CD4-positive, alpha-beta T cell treated with Interleukin-15 for 1 hour (primary cell): Measurements from ENCODE around the gene FNDC1.

Experiments
- DNase-seq: peaks from one replicate; pipeline ENCODE4 v3.0.0-alpha.2; 2020

The FNDC1 gene

GRCh38 chr6:159212525-159213280 is 43.5 kb downstream of the FNDC1 start:
- no peak for DNase-seq

- DNase-seq, result no peak
These were observed 44.2 kb downstream of the FNDC1 start for GRCh38 chr6:159213405-159213804.

- no peak for DNase-seq
These were observed 45.1 kb downstream of the FNDC1 start for GRCh38 chr6:159214281-159214680.

- DNase-seq, result no peak
These were observed 48.5 kb downstream of the FNDC1 start for GRCh38 chr6:159217595-159218275.

- no peak for DNase-seq
These were observed 50.9 kb downstream of the FNDC1 start for GRCh38 chr6:159220093-159220492.

GRCh38 chr6:159221486-159222170 is 52.4 kb downstream of the FNDC1 start:
- no peak for DNase-seq

- no peak for DNase-seq
These were observed 55.3 kb downstream of the FNDC1 start for GRCh38 chr6:159224452-159224851.

- no peak for DNase-seq
These were observed 60.5 kb downstream of the FNDC1 start for GRCh38 chr6:159229651-159230051.

GRCh38 chr6:159232106-159232645 is 63.0 kb downstream of the FNDC1 start:
- no peak for DNase-seq

- no peak for DNase-seq
These were observed 63.6 kb downstream of the FNDC1 start for GRCh38 chr6:159232751-159233150.

- DNase-seq, result no peak
These were observed 64.3 kb downstream of the FNDC1 start for GRCh38 chr6:159233365-159234101.

- DNase-seq, result no peak
These were observed 64.9 kb downstream of the FNDC1 start for GRCh38 chr6:159234102-159234553.

GRCh38 chr6:159238920-159239558 is 69.8 kb downstream of the FNDC1 start:
- no peak for DNase-seq

GRCh38 chr6:159249128-159249527 is 79.9 kb downstream of the FNDC1 start:
- no peak for DNase-seq

GRCh38 chr6:159249752-159250151 is 80.6 kb downstream of the FNDC1 start:
- no peak for DNase-seq

- no peak for DNase-seq
These were observed 81.4 kb downstream of the FNDC1 start for GRCh38 chr6:159250633-159251032.

GRCh38 chr6:159252955-159253508 is 83.8 kb downstream of the FNDC1 start:
- DNase-seq, result no peak

GRCh38 chr6:159254186-159254585 is 85.0 kb downstream of the FNDC1 start:
- no peak for DNase-seq

- no peak for DNase-seq
These were observed 86.3 kb downstream of the FNDC1 start for GRCh38 chr6:159255434-159255951.

- DNase-seq, result no peak
These were observed 86.9 kb downstream of the FNDC1 start for GRCh38 chr6:159256128-159256527.

GRCh38 chr6:159257846-159258245 is 88.6 kb downstream of the FNDC1 start:
- no peak for DNase-seq
